ENCODE results near the gene MMP11. TPM values are rescaled to one million over a fixed set of nuclear protein-coding genes. Genes with fewer than 3 reads are reported as not detected.

The MMP11 gene
- total RNA-seq, 1 experiment from 2014 or later, result 0.44 TPM

GRCh38 chr22:23760056-23760455, 12.6 kb upstream of the MMP11 start:
- H3K36me3 Mint-ChIP-seq (ENCODE audit: insufficient read depth, unreplicated experiment), result no peaks in the 10 kb centered on the region
- ChIA-PET POLR2A (interaction anchor here (0.7 kb wide), 1 partner anchor 22 kb away, joined by 3 read pairs; no protein-coding TSS in a partner anchor), CTCF (interaction anchor here (0.6 to 2.1 kb wide), 4 partner anchors 11 to 696 kb away, joined by 3 to 12 read pairs (median 4); no protein-coding TSS in a partner anchor)
- no peak for TF ChIP-seq CTCF (IDR thresholded peaks at IDR 0.05; ENCODE audit: unreplicated experiment)
- H3K4me3 Mint-ChIP-seq (ENCODE audit: unreplicated experiment), result no peak overlapping the region
- H3K27ac Mint-ChIP-seq (ENCODE audit: low read depth, unreplicated experiment), result no peak overlapping the region
- BruUV-seq (replicated peaks), result no TSS peak
- DNase-seq (ENCODE audit: unreplicated experiment), result no peak
- H3K4me1 Mint-ChIP-seq (ENCODE audit: insufficient read depth, unreplicated experiment), result peaks cover under 1% of the 10 kb centered on the region
- intact Hi-C loops (cut with micrococcal nuclease), result no loop called here
- no peaks in the 10 kb centered on the region for H3K27me3 Mint-ChIP-seq (ENCODE audit: insufficient read depth, unreplicated experiment)
- no peaks in the 10 kb centered on the region for H3K9me3 Mint-ChIP-seq (ENCODE audit: unreplicated experiment)

- Mint-ChIP-seq H3K27ac (ENCODE audit: low read depth, unreplicated experiment) (no peak within 1 kb of the TSS), H3K4me3 (ENCODE audit: unreplicated experiment) (no peak within 1 kb of the TSS), H3K9me3 (ENCODE audit: unreplicated experiment) (no peaks in the 10 kb centered on the region), H3K27me3 (ENCODE audit: insufficient read depth, unreplicated experiment) (no peaks in the 10 kb centered on the region), H3K4me1 (ENCODE audit: insufficient read depth, unreplicated experiment) (peaks cover 9% of the 10 kb centered on the region), H3K36me3 (ENCODE audit: insufficient read depth, unreplicated experiment) (no peaks in the 10 kb centered on the region)
- intact Hi-C loops (cut with micrococcal nuclease), result no loop called here
- POLR2A ChIA-PET, result interaction anchor here (0.6 kb wide), 1 partner anchor 148 kb away, joined by 3 read pairs; no protein-coding TSS in a partner anchor
- no TSS peak for BruUV-seq (replicated peaks)
- CTCF ChIA-PET, result no interaction called here
- no peak for DNase-seq (ENCODE audit: unreplicated experiment)
- TF ChIP-seq CTCF (IDR thresholded peaks at IDR 0.05; ENCODE audit: unreplicated experiment), result no peak
Measured at GRCh38 chr22:23762842-23763578, 9.6 kb upstream of the MMP11 start, which contains the start of gene C22orf15. C22orf15 (plus strand) TSS chr22:23762990; CDS start chr22:23763307, 317 bp downstream.

GRCh38 chr22:23763579-23763945, 9.1 kb upstream of the MMP11 start:
- BruUV-seq (replicated peaks), result no TSS peak
- H3K9me3 Mint-ChIP-seq (ENCODE audit: unreplicated experiment), result no peaks in the 10 kb centered on the region
- H3K27me3 Mint-ChIP-seq (ENCODE audit: insufficient read depth, unreplicated experiment), result no peaks in the 10 kb centered on the region
- ChIA-PET POLR2A (no interaction called here), CTCF (no interaction called here)
- H3K4me1 Mint-ChIP-seq (ENCODE audit: insufficient read depth, unreplicated experiment), result peaks cover 9% of the 10 kb centered on the region
- no peak for TF ChIP-seq CTCF (IDR thresholded peaks at IDR 0.05; ENCODE audit: unreplicated experiment)
- H3K36me3 Mint-ChIP-seq (ENCODE audit: insufficient read depth, unreplicated experiment), result no peaks in the 10 kb centered on the region
- no peak overlapping the region for H3K27ac Mint-ChIP-seq (ENCODE audit: low read depth, unreplicated experiment)
- no peak for DNase-seq (ENCODE audit: unreplicated experiment)
- H3K4me3 Mint-ChIP-seq (ENCODE audit: unreplicated experiment), result no peak overlapping the region
- intact Hi-C loops (cut with micrococcal nuclease), result no loop called here

GRCh38 chr22:23763954-23764353, 8.7 kb upstream of the MMP11 start:
- Mint-ChIP-seq H3K4me3 (ENCODE audit: unreplicated experiment) (no peak overlapping the region), H3K4me1 (ENCODE audit: insufficient read depth, unreplicated experiment) (peaks cover 9% of the 10 kb centered on the region), H3K9me3 (ENCODE audit: unreplicated experiment) (no peaks in the 10 kb centered on the region), H3K27me3 (ENCODE audit: insufficient read depth, unreplicated experiment) (no peaks in the 10 kb centered on the region), H3K27ac (ENCODE audit: low read depth, unreplicated experiment) (no peak overlapping the region), H3K36me3 (ENCODE audit: insufficient read depth, unreplicated experiment) (no peaks in the 10 kb centered on the region)
- ChIA-PET CTCF (no interaction called here), POLR2A (no interaction called here)
- no peak for DNase-seq (ENCODE audit: unreplicated experiment)
- intact Hi-C loops (cut with micrococcal nuclease), result no loop called here
- no peak for TF ChIP-seq CTCF (IDR thresholded peaks at IDR 0.05; ENCODE audit: unreplicated experiment)
- BruUV-seq (replicated peaks), result no TSS peak
